ENCODE results near the gene WDR88. TPM values are rescaled to one million over a fixed set of nuclear protein-coding genes. Genes with fewer than 3 reads are reported as not detected.

Gene WDR88
- total RNA-seq, 2 donors from 2014 or later: not detected

- no peak overlapping the region for H3K27ac ChIP-seq (ENCODE audit: low read depth, low read length)
- peaks cover 18% of the 10 kb centered on the region for H3K27me3 ChIP-seq (ENCODE audit: control insufficient read depth, insufficient read depth, low read length, poor library complexity, severe bottlenecking)
- TF ChIP-seq CTCF (conservative IDR thresholded peaks at IDR 0.05): no peak
- no peaks in the 10 kb centered on the region for H3K36me3 ChIP-seq (ENCODE audit: control insufficient read depth, insufficient read depth, low read length)
- Mint-ChIP-seq H3K4me3 (peak overlapping the region; percentile 54), H3K9me3 (no peaks in the 10 kb centered on the region), H3K36me3 (ENCODE audit: low read depth) (peaks cover 8% of the 10 kb centered on the region), H3K4me1 (no peaks in the 10 kb centered on the region), H3K27me3 (ENCODE audit: insufficient read depth) (peaks cover 35% of the 10 kb centered on the region), H3K27ac (no peak overlapping the region)
- H3K4me3 ChIP-seq (ENCODE audit: low read length): no peak overlapping the region
- H3K9me3 ChIP-seq (ENCODE audit: control insufficient read depth, low read length): no peaks in the 10 kb centered on the region
- no peak for DNase-seq
- no peaks in the 10 kb centered on the region for H3K4me1 ChIP-seq (ENCODE audit: control insufficient read depth, insufficient read depth, low read length)
- no peak overlapping the region for H3K9ac ChIP-seq (ENCODE audit: extremely low read depth, low read length, poor library complexity, severe bottlenecking)
- 96 to 97% methylated on average over 4 to 8 of the region's 8 CpGs for WGBS, 2 experiments (ENCODE audit: insufficient coverage in 1 of 2, insufficient read length in 1 of 2)
These were observed 61.5 kb downstream of the WDR88 start for GRCh38 chr19:33193269-33193864.

- H3K36me3 Mint-ChIP-seq (ENCODE audit: low read depth): peaks cover 10% of the 10 kb centered on the region
- Histone ChIP-seq H3K27ac (ENCODE audit: low read depth, low read length) (no peak within 1 kb of the TSS), H3K36me3 (ENCODE audit: control insufficient read depth, insufficient read depth, low read length) (no peaks in the 10 kb centered on the region), H3K27me3 (ENCODE audit: control insufficient read depth, insufficient read depth, low read length, poor library complexity, severe bottlenecking) (peaks cover 18% of the 10 kb centered on the region), H3K9ac (ENCODE audit: extremely low read depth, low read length, poor library complexity, severe bottlenecking) (peak within 1 kb of the TSS; percentile 44), H3K4me3 (ENCODE audit: low read length) (peak within 1 kb of the TSS; percentile 74), H3K9me3 (ENCODE audit: control insufficient read depth, low read length) (no peaks in the 10 kb centered on the region), H3K4me1 (ENCODE audit: control insufficient read depth, insufficient read depth, low read length) (no peaks in the 10 kb centered on the region)
- H3K27me3 Mint-ChIP-seq (ENCODE audit: insufficient read depth): peaks cover 35% of the 10 kb centered on the region
- peak; percentile 80 for DNase-seq
- H3K4me3 Mint-ChIP-seq: peak within 1 kb of the TSS; percentile 65
- H3K4me1 Mint-ChIP-seq: no peaks in the 10 kb centered on the region
- 5 to 60% methylated on average over 1 to 50 of the region's 50 CpGs for WGBS, 2 experiments (ENCODE audit: insufficient coverage in 1 of 2, insufficient read length in 1 of 2)
- TF ChIP-seq CTCF (conservative IDR thresholded peaks at IDR 0.05): no peak
- H3K27ac Mint-ChIP-seq: no peak within 1 kb of the TSS
- H3K9me3 Mint-ChIP-seq: no peaks in the 10 kb centered on the region
These were observed 62.0 kb downstream of the WDR88 start, which contains the start of gene LRP3 for GRCh38 chr19:33193865-33194362. LRP3 (plus strand) TSS chr19:33194330; CDS start chr19:33194786, 456 bp downstream.

GRCh38 chr19:33194532-33194885 is 62.6 kb downstream of the WDR88 start:
- Histone ChIP-seq H3K4me1 (ENCODE audit: control insufficient read depth, insufficient read depth, low read length) (no peaks in the 10 kb centered on the region), H3K9ac (ENCODE audit: extremely low read depth, low read length, poor library complexity, severe bottlenecking) (no peak overlapping the region), H3K27me3 (ENCODE audit: control insufficient read depth, insufficient read depth, low read length, poor library complexity, severe bottlenecking) (peaks cover 18% of the 10 kb centered on the region), H3K27ac (ENCODE audit: low read depth, low read length) (no peak overlapping the region), H3K36me3 (ENCODE audit: control insufficient read depth, insufficient read depth, low read length) (no peaks in the 10 kb centered on the region), H3K9me3 (ENCODE audit: control insufficient read depth, low read length) (no peaks in the 10 kb centered on the region), H3K4me3 (ENCODE audit: low read length) (peak overlapping the region; percentile 74)
- Mint-ChIP-seq H3K27ac (no peak overlapping the region), H3K36me3 (ENCODE audit: low read depth) (peaks cover 12% of the 10 kb centered on the region), H3K9me3 (no peaks in the 10 kb centered on the region), H3K27me3 (ENCODE audit: insufficient read depth) (peaks cover 34% of the 10 kb centered on the region), H3K4me1 (no peaks in the 10 kb centered on the region), H3K4me3 (peak overlapping the region; percentile 65)
- peak; percentile 71 for DNase-seq
- no peak for TF ChIP-seq CTCF (conservative IDR thresholded peaks at IDR 0.05)
- WGBS, 2 experiments (ENCODE audit: insufficient coverage in 1 of 2, insufficient read length in 1 of 2): 0 to 1% methylated on average over 40 to 57 of the region's 57 CpGs

All from endodermal cell (in vitro differentiated cells).